GM12891 (cell line): ENCODE results near the gene GNPDA2.

Source experiments
- POLR2A ChIP-seq: IDR thresholded peaks from 2 replicates; pipeline ENCODE4 v1.6.1; 2011; ENCODE audit warnings: low read depth, low read length, control low read depth
- TAF1 ChIP-seq: IDR thresholded peaks from 2 replicates; pipeline ENCODE4 v1.6.1; 2011; ENCODE audit warnings: low read depth, low read length, control low read depth

DNA sequence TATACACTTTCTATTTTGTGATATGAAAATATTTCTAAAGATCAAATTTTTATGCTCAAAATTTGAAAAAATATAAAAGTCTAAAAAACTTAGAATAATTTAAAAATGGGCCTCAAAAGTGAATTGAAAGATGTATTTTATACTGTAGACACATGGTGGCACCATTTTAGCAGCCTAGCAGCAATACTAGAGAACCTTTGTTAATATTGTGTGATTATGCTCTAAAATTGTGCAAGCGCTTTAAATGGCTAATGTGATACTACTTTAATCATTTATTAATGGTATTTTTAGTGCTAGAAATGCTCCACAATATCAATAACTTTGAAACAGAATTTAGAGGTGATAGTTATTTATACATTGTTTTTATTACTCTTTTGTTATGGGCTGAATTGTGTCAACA, 51.9 kb downstream of the GNPDA2 start:
- TF ChIP-seq POLR2A (no peak), TAF1 (no peak)
